ENCODE measurements around the gene MRPL19. TPM values are rescaled to one million over a fixed set of nuclear protein-coding genes. Genes with fewer than 3 reads are reported as not detected.

The MRPL19 gene
- total and polyA plus RNA-seq, 9 donors: 11.9 to 46.8 (median 32.5) TPM

DNA sequence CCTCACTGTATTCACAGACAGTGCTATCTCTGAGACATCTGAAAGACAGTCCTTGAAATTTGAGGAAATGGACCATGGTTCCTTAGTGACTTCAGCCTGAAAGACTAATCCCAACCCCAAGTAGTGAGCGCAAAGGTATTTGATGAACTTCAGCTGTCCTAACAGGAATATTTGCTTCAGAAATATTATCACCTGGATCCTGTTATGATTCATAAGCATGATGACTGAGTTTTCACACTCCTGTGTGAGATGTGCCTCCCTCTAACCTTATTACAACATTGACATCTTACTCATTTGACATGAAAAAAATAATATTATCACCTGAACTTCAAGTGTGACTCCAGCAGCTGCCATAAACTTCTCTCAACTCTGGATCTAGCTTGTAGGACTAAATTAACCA, 11.6 kb upstream of the MRPL19 start:
- 0 to 71% (median 67%) methylated on average over 1 of the region's 1 CpG for WGBS, 3 donors
- H3K36me3 ChIP-seq: no peaks in the 10 kb centered on the region
- H3K9me3 ChIP-seq: no peaks in the 10 kb centered on the region
- no peak for DNase-seq
- H3K27me3 ChIP-seq: no peaks in the 10 kb centered on the region
- no peak overlapping the region for H3K27ac ChIP-seq
- intact Hi-C loops (cut with DNase I): no loop called here
- TF ChIP-seq, protein P1, sequence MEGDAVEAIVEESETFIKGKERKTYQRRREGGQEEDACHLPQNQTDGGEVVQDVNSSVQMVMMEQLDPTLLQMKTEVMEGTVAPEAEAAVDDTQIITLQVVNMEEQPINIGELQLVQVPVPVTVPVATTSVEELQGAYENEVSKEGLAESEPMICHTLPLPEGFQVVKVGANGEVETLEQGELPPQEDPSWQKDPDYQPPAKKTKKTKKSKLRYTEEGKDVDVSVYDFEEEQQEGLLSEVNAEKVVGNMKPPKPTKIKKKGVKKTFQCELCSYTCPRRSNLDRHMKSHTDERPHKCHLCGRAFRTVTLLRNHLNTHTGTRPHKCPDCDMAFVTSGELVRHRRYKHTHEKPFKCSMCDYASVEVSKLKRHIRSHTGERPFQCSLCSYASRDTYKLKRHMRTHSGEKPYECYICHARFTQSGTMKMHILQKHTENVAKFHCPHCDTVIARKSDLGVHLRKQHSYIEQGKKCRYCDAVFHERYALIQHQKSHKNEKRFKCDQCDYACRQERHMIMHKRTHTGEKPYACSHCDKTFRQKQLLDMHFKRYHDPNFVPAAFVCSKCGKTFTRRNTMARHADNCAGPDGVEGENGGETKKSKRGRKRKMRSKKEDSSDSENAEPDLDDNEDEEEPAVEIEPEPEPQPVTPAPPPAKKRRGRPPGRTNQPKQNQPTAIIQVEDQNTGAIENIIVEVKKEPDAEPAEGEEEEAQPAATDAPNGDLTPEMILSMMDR (IDR thresholded peaks at IDR 0.05): no peak
- TF ChIP-seq EP300 (IDR thresholded peaks at IDR 0.05): no peak
- TF ChIP-seq POLR2A (IDR thresholded peaks at IDR 0.05): no peak
- H3K4me1 ChIP-seq (ENCODE audit: insufficient read depth): peaks cover 3% of the 10 kb centered on the region
- H3K4me3 ChIP-seq: no peak overlapping the region

DNA sequence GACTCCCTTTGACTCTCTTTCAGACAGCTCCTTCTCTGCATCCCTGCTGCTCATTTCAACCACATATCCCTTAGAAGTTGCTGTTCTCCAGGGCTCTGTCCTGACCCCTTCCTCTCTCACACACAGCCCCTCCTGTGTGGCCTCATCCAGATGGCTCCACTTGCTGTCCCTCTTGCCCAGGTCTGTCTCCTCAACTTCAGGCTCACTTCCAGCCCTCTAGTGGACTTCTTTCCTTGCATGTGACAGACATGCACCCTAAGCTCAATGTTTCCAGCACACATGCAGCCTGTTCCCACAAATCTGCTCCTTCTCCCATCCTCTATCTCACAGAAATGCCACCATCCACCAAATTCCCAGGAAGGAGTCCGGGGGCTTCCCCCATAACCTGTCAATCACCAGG, 9.0 kb upstream of the MRPL19 start:
- Histone ChIP-seq H3K27ac (no peak overlapping the region), H3K4me1 (ENCODE audit: insufficient read depth) (peaks cover 5% of the 10 kb centered on the region), H3K4me3 (no peak overlapping the region), H3K36me3 (no peaks in the 10 kb centered on the region), H3K9me3 (no peaks in the 10 kb centered on the region), H3K27me3 (no peaks in the 10 kb centered on the region)
- intact Hi-C loops (cut with DNase I): no loop called here
- no peak for DNase-seq
- TF ChIP-seq, protein P1 (IDR thresholded peaks at IDR 0.05): no peak
- TF ChIP-seq EP300 (IDR thresholded peaks at IDR 0.05) (no peak), POLR2A (IDR thresholded peaks at IDR 0.05) (no peak)
- 65 to 85% (median 73%) methylated on average over 1 of the region's 1 CpG for WGBS, 3 donors

DNA sequence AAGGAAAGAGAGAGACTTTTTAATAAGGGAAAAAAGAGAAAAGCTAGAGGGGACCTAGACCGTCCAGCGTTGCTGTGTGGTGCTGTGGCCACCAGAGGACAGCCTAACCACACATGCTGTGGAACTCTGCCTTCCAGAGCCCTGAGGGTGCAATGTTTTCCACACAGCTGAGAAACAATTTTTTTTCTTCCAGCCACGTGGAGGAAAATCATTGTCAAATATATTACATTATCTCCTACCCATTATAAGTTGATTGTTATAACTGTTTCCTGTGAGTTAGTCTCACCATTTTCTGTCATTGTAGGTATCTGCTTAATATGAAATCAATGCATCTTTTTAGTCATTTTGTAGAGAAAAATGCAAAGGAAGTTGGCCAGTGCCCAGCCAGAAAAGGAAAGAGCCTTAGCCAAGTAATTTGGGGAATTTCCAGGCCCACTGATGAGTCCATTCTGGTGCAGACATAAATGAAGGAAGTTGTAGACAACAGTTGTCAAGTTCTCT, 5.9 kb upstream of the MRPL19 start:
- H3K4me3 ChIP-seq: no peak overlapping the region
- 0% methylated on average over 3 of the region's 3 CpGs for WGBS, 3 donors
- H3K36me3 ChIP-seq: no peaks in the 10 kb centered on the region
- H3K9me3 ChIP-seq: no peaks in the 10 kb centered on the region
- DNase-seq: peak; percentile 55 to 76 (median 70)
- H3K4me1 ChIP-seq (ENCODE audit: insufficient read depth): peaks cover 2% of the 10 kb centered on the region
- TF ChIP-seq, protein P1 (IDR thresholded peaks at IDR 0.05): peak; percentile 74 to 89 (median 81)
- TF ChIP-seq POLR2A (IDR thresholded peaks at IDR 0.05): no peak
- no peaks in the 10 kb centered on the region for H3K27me3 ChIP-seq
- no peak overlapping the region for H3K27ac ChIP-seq
- intact Hi-C loops (cut with DNase I): no loop called here

DNA sequence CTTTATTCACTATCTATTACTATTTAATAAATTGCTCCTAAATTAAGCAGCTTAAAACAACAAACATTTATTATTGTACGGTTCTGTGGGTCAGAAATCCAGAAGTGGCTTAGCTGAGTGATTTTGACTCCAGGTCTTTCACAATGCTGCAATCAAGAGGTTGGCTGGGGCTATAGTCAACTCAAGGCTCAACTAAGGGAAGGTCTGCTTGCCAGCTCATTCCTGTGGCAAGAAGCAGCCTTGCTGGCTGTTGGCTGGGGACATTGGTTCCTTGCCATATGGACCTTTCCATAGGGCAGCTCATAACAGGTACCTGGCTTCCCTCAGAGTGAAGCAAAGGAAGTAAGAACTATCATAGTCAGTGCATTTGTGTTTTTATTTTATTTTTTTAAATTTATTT, 5.0 kb upstream of the MRPL19 start:
- 38 to 55% (median 53%) methylated on average over 1 of the region's 1 CpG for WGBS, 3 donors
- intact Hi-C loops (cut with DNase I): no loop called here
- H3K4me1 ChIP-seq (ENCODE audit: insufficient read depth): peaks cover 2% of the 10 kb centered on the region
- H3K36me3 ChIP-seq: no peaks in the 10 kb centered on the region
- no peaks in the 10 kb centered on the region for H3K9me3 ChIP-seq
- TF ChIP-seq POLR2A (IDR thresholded peaks at IDR 0.05): no peak
- TF ChIP-seq, protein P1 (IDR thresholded peaks at IDR 0.05): no peak
- TF ChIP-seq EP300 (IDR thresholded peaks at IDR 0.05): no peak
- no peak overlapping the region for H3K4me3 ChIP-seq
- H3K27ac ChIP-seq: no peak overlapping the region
- H3K27me3 ChIP-seq: no peaks in the 10 kb centered on the region
- DNase-seq: no peak

Data from ovary (tissue), 9 donors.